Skin of body (tissue), 2 donors: Measurements from ENCODE around the gene FLNB. TPM values are rescaled to one million over a fixed set of nuclear protein-coding genes. Genes with fewer than 3 reads are reported as not detected.

Experiments used
- DNase-seq: peaks from one replicate; lab custom pipeline; 2025; lab: John Stamatoyannopoulos, UW
- total RNA-seq: library from RNA; depleted of rRNA; stranded (reverse); fragments of >200 nt; gene quantifications from one replicate; pipeline ENCODE4 v1.2.3, GENCODE V29; 2014

The FLNB gene
- total RNA-seq, 1 donor from 2014 or later = 136 TPM

- no peak for DNase-seq
These were observed 153.5 kb downstream of the FLNB start for GRCh38 chr3:58161435-58162398.

DNA sequence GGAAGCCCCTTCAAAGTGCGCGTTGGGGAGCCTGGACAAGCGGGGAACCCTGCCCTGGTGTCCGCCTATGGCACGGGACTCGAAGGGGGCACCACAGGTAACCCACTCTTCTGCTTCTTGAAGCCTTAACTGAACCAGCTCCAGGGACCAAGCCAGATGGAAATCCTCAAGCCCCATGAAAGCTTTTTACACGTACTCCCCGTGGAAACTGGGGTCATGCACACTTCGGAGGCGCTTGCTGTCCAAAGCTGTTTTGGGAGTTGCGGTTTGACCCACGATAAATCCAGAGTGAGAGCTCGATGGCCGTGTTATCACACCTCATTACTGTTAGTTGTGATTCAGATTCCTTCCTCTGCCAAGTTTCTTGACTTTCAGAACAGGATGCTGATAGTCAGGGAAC lies 155.0 kb downstream of the FLNB start:
- no peak for DNase-seq

DNA sequence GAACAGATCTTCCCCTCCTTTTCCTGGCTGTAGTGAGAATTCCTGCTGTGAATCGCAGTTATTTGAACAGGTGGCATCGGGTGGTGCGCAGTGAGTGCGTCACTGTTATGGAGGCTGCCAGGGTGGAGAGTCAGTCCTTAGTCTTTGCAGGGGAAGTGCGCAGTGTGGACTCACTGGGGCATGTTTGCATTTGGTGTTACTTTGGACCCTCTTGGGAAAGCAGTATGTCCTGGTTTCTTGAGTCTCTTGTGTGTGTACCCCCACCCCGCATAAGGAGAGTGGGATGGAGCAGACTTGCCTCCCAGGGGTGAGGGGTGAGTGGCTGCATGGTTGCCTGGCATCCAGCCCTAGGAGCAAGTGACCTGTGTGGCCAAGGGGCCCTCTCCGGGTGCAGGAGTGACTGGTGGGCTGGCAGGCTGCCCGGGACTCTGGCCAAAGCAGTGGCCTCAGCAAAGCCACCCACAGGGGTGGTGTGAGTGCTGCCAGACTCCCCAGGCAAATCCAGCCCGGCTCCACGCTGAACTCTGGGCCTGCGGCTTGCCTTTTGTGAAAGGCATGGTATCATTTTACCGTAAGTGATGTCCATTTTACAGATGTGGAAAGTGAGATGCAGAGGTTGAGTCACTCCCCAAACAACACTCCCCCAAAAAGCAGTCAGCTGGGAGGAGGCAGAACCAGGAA lies 156.1 kb downstream of the FLNB start:
- no peak for DNase-seq

- no peak for DNase-seq
These were observed 156.9 kb downstream of the FLNB start for GRCh38 chr3:58164906-58165821.

GRCh38 chr3:58167431-58168351 lies 159.5 kb downstream of the FLNB start:
- DNase-seq = peak; percentile 34

DNA sequence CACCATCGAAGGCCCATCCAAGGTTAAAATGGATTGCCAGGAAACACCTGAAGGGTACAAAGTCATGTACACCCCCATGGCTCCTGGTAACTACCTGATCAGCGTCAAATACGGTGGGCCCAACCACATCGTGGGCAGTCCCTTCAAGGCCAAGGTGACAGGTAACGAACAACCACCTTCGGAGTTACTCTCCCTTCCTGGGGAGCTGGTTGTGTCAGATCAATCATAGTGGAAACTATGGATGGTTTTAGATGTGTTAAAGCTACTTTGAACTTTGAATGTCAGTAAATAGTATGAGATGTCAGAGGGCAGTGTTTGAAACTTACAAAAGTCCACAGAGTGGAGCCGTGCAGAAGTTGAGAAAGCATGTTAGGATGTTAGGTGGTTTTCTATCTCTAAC lies 160.3 kb downstream of the FLNB start:
- no peak for DNase-seq

- no peak for DNase-seq
These were observed 161.1 kb downstream of the FLNB start for GRCh38 chr3:58169371-58169770.

GRCh38 chr3:58170376-58170775 lies 162.2 kb downstream of the FLNB start:
- no peak for DNase-seq

- DNase-seq = no peak
These were observed 162.9 kb downstream of the FLNB start for GRCh38 chr3:58171126-58171525.

- DNase-seq = no peak
These were observed 164.9 kb downstream of the FLNB start for GRCh38 chr3:58173029-58173668.

DNA sequence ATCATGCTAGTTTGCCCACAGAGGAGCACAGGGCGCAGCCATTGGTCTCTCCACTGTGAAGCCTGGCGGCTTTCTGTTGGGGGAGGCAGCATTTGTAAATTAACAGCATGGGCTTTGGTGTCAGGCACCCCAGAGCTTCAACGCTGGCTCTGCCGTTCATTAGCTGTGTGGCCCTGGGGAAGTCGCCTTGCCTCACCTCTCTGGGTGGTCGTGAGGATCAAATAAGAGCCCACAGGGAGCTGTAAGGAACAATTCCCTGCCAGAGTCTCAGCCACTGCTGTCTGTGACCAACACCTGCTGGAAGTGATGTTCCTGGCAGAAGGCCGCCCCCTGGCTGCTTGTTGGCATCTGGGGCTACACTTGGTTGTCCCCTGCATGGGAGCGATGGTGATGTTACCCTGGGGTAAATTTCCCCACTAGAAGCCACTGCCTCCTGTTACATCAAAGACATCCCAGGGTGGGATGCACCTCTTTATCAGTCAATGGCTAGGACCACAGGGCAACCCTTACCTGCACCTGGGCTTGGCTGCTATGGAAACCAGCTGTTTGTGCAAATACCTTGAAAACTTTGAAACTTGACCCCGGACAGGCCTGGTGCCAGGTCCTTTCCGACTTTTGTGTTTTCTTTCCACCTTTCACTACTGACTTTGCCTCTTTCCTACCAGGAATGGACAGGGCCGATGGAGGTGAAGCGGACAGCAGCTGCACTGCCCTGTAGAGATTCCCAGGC lies 165.6 kb downstream of the FLNB start:
- no peak for DNase-seq

GRCh38 chr3:58175187-58175436 lies 166.9 kb downstream of the FLNB start:
- DNase-seq = no peak

DNA sequence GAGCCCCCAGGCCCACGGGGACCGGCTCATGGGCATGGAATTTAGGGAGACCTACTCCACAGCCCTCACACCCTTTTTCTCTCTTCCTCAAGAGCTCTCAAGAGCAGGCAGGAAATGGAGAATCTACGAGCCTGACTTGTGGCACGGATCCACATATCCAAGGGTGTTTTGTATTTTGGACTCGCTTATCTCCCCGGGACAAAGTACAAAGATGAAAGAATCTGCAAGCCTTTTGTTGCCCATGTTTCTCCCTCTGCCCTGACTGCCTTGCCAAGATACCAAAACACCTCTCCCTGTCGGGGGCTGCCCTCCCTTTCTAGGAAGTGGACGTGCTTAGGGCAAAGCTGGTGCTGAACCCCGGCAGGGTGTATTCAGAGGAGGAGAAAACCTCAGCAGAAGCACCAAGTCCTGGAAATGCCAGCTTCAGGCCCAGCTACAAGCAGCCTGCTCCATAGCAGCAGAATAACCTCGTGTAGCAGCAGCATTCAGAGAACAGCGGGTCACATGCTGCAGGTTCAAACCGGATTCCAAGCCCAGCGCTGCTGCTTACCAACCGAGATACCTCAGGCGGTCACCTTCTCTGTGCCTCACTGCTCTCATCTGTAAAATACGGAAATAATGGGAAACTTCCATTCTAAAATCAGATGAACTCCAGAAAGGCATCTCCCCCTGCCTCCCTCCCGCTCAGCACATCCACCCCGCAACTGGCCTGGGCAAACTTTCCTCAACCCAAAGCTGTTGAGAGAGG lies 167.4 kb downstream of the FLNB start:
- no peak for DNase-seq

DNA sequence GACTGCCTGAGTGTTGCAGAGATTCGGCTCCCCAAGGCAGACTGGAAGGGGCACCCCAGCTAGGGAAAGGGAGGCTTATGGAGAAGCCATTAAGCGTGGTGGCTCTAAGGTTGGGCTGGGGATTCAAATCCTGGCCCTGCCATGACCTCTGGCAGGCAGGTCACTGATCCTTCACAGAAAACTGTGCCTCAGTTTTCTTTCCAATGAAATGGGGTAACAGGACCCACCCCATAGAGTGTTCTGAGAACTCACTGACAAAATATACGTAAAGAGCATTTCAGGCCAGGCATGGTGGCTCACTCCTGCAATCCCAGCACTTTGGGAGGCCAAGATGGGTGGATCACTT lies 167.9 kb downstream of the FLNB start:
- DNase-seq = no peak

DNA sequence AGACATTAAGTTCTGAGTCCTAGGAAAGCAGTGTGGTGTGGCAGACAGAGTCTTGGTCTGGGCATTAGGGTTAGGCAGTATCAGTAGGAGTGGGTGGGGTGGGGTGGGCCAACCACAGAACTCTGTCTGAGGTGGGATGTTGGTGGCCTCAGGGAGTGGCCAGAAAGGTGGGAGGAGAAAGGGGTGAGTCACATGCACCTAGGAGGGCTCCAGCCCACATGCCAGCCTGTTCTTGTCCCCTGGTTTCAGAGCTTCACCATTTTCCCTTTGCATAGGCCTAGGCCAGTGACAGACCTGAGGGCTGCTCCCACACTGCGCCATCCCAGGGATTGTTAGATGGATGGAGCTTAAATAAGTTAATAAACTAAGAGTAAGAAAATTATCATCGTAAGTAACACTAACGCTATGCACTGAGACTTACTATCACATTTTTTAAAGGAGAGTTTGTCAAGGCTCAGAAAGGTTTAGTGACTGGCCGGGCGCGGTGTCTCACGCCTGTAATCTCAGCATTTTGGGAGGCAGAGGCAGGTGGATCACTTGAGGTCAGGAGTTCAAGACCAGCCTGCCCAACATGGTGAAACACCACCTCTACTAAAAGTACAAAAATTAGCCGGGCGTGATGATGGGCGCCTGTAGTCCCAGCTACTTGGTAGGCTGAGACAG lies 168.7 kb downstream of the FLNB start:
- DNase-seq = no peak

GRCh38 chr3:58177747-58178527 lies 169.7 kb downstream of the FLNB start:
- DNase-seq = peak; percentile 63

- DNase-seq = no peak
These were observed 170.5 kb downstream of the FLNB start for GRCh38 chr3:58178528-58179234.
